Measurements from ENCODE around the gene GPRIN3.

The GPRIN3 gene

DNA sequence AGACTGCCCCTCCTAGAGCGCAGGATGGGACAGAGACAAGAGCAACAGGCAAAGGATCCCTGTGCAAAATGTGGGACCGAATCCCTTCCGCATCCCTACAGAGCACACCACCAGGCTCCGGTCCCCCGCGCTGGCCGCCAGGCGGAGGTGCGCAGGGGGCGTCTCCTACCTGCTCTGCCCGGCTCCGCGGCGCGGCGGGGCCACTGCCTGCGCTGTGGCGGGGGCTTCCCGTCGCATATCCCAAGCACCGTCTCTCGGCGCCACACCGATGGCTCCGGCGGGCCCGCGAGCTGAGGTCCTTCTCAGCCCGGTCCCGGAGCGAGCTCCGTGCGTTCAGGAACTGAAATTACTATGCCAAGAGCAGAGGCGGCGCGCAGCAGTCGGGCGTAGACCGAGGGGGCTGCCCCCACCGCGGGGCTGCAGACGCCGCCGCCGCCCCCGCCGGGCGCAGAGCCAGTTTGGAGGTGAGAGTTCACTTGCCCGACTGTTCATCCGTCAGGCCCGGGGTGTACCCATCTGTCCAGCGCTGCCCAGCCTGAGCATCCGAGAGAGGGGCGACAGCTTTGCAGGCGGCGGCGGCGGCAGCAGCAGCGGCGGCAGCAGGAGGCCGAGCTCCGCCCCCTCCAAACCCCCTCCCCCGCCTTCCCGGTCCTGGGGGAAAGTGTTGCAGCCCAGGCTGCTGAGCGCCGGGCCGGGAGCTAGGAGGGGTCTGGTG is at the start of gene GPRIN3:
TSS of gene GPRIN3 (minus strand) at position 355 of the 715 bp plus-strand sequence. CDS start 57,690 bp downstream, outside the sequence.
- peak in 2 of 3 donors; percentile 38 to 57 for DNase-seq (ENCODE audit: low read depth in 2 of 3, low spot score in 1 of 3)

DNA sequence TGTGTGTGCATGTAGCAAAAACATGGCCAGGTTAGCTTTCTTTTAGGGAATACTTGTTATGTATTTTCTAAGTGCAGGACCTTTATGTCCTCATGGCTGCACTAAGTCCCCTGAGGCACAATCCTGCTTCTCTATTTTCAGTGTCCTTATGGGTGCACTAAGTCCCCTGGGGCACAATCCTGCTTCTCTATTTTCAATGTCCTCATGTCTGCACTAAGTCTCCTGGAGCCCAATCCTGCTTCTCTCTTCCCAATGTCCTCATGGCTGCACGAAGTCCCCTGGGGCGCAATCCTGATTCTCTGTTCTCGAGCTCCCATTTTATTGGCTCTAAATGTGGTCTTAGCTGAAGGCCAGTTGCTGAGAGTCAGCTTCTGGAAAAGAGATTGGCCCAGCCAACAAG is 49.7 kb upstream of the GPRIN3 start:
- no peak for DNase-seq (ENCODE audit: low read depth in 2 of 3, low spot score in 1 of 3)

DNA sequence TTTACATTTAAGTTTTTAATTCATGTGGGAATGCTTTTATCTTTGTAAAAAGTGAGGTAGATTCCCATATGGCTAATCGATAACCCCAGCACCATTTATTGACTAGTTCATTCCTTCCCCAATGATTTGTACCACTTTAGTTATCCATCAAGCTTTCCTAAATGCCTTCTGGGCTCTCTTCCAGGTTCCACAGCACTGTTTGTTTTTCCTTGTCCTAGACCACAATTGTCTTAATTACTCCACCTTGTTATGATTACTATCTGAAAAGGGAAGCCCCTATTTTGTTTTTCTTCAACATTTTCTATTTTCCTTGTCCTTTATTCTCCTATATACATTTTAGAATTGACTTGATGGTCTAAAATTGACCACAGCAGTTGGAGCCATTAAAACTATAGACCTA is 48.5 kb upstream of the GPRIN3 start:
- no peak for DNase-seq (ENCODE audit: low read depth in 2 of 3, low spot score in 1 of 3)

- DNase-seq (ENCODE audit: low read depth in 2 of 3, low spot score in 1 of 3), result no peak
Measured at GRCh38 chr4:89353514-89353913, 45.9 kb upstream of the GPRIN3 start.

GRCh38 chr4:89352541-89352940 is 44.9 kb upstream of the GPRIN3 start:
- no peak for DNase-seq (ENCODE audit: low read depth in 2 of 3, low spot score in 1 of 3)

DNA sequence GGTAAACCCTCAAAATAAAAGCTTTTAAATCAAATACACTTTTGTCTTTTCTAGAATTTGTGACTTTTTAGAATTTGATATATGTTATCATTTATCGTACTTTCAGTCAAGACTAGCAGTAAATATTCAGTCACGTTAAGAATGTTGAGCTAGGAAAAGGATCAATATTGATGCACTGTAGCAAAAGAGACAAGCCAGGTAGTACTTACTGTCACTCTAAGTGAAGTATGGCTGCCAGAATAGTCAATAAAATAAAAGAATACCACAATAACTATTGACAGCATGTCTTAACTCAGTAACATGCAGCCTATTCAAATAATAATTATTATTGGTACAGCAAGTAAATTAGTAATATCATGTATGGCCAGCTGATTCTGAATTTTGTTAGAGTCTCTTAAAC is 43.6 kb upstream of the GPRIN3 start:
- no peak for DNase-seq (ENCODE audit: low read depth in 2 of 3, low spot score in 1 of 3)

- DNase-seq (ENCODE audit: low read depth in 2 of 3, low spot score in 1 of 3), result no peak
Measured at GRCh38 chr4:89347363-89348025, 39.9 kb upstream of the GPRIN3 start.

- DNase-seq (ENCODE audit: low read depth in 2 of 3, low spot score in 1 of 3), result no peak
Measured at GRCh38 chr4:89344571-89344970, 37.0 kb upstream of the GPRIN3 start.

DNA sequence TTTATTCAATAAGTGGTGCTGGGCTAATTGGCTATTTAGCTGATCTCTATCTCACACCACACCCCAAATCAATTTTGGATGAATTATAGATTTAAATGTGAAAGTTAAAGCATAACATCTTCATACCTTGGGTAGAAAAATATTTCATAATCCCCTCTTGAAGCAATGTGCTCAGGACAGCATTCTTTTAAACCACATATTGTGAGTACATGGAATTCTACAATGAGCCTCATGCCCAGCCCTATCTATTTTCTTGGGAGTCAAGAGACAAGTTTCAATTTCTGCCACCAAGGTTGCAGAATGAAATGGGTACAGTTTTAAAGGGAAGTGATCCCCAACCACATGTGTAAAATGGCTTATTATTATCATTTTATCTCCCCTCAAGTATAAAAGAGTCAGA is 30.6 kb upstream of the GPRIN3 start:
- no peak for DNase-seq (ENCODE audit: low read depth in 2 of 3, low spot score in 1 of 3)

DNA sequence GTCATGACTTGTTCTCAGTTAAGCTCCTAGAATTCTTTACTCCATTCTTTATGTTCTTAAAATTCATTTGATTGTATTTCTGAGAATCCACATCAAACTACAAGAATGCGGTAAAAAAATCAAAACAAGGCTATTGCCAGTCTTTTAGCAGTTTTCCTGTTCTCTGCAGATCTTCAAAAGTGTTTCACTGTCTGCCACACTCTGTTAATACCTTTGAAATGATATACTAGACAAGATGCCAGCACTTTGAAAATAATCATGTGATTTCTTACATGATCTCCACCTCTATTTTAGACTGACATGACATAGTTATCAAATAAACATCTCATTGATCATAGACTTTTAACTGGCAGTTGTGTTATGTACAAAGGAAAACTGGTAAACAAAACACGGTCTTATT is 30.1 kb upstream of the GPRIN3 start:
- DNase-seq (ENCODE audit: low read depth in 2 of 3, low spot score in 1 of 3), result no peak

- DNase-seq (ENCODE audit: low read depth in 2 of 3, low spot score in 1 of 3), result no peak
Measured at GRCh38 chr4:89336818-89337420, 29.3 kb upstream of the GPRIN3 start.

GRCh38 chr4:89334830-89335229 is 27.2 kb upstream of the GPRIN3 start:
- DNase-seq (ENCODE audit: low read depth in 2 of 3, low spot score in 1 of 3), result no peak

DNA sequence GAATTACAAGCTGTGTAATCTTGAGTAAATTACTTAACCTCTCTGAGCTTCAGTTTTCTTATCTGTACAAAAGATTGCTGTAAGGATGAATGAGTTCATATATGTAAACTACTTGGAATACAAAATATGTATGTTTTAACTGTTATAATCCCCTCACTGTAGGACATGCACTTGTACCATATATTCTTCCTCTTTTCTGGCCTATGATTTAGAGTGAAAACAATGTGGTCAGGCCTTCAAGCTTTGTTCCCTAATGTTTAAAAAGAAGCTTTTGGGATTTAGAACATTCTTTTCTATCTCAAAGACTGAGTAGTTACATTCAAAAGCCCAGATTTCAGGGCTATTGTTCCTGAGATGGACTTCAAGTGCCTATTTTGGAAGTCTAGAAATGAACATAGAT is 26.7 kb upstream of the GPRIN3 start:
- no peak for DNase-seq (ENCODE audit: low read depth in 2 of 3, low spot score in 1 of 3)

- no peak for DNase-seq (ENCODE audit: low read depth in 2 of 3, low spot score in 1 of 3)
Measured at GRCh38 chr4:89331686-89332544, 24.3 kb upstream of the GPRIN3 start.

- DNase-seq (ENCODE audit: low read depth in 2 of 3, low spot score in 1 of 3), result no peak
Measured at GRCh38 chr4:89331197-89331596, 23.6 kb upstream of the GPRIN3 start.

- DNase-seq (ENCODE audit: low read depth in 2 of 3, low spot score in 1 of 3), result no peak
Measured at GRCh38 chr4:89329280-89329679, 21.7 kb upstream of the GPRIN3 start.

DNA sequence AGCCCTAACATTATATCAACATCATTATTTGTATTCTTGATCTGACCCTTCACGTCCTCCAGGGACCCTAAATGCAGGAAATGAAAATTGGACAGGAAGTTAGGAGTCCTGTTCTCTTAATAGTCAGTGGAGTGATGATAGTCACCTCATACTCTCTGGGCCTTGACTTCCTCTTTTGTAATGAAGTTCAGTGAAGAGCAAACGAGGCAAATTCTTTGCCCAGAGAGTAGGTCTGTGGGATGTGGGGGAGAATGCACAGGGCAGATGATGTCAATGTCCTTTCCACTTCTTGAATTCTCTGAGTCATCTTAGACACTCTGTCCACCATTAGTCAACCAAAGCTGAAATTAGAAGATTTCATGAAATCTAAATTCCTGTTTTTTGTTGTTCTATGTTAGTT is 17.1 kb upstream of the GPRIN3 start:
- no peak for DNase-seq (ENCODE audit: low read depth in 2 of 3, low spot score in 1 of 3)

DNA sequence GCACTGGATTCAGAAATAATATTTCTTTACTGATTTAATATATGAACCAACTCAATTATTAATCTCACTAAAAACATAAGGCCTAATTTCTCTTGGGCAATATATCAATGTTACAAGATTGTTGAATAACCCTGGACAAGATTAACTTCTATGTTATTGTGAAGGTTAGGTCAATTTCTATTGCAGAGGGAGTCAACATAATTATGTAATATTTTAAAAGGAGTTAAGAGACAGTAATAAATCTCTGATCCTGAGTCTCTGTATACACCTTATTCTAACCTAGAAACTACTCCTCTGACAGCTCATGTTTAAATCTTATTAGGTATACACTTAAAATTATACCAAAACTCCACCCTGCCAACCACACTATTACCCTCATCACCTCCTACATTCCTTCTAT is 15.1 kb upstream of the GPRIN3 start:
- no peak for DNase-seq (ENCODE audit: low read depth in 2 of 3, low spot score in 1 of 3)

GRCh38 chr4:89319756-89320155 is 12.2 kb upstream of the GPRIN3 start:
- DNase-seq (ENCODE audit: low read depth in 2 of 3, low spot score in 1 of 3), result no peak

- no peak for DNase-seq (ENCODE audit: low read depth in 2 of 3, low spot score in 1 of 3)
Measured at GRCh38 chr4:89316931-89317366, 9.3 kb upstream of the GPRIN3 start.

DNA sequence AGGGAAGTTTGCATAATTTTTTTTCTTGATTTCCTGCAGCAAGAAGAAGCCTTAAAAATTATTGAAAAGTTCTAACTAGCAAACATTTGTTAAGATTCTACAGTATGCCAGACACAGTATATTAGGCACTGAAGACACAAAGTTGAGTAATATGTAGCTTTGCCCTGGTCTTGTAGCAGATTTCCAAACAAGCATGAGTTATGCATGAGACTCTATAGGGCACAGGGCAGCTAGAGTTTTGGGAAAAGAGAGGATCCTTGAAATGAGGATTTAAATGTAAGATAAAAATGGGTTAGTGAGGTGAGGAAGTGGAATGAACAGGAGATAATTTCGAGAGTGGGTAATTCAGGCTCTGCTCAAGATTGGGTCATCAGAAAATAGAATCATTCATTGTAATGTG is 8.6 kb upstream of the GPRIN3 start:
- no peak for DNase-seq (ENCODE audit: low read depth in 2 of 3, low spot score in 1 of 3)

Data from stimulated activated CD4-positive, alpha-beta T cell treated with anti-CD3 and anti-CD28 coated beads, Interleukin-12 subunit alpha, Interleukin-12 subunit beta, amount 100 ng/mL, for 48 hours (primary cell).